IMR-90 (cell line): ENCODE results near the gene PSMA3.
"Not testable (repeated sequence)": the region's sequence is repeated elsewhere in the genome, so short reads cannot be mapped to it uniquely, and the experiment has no call there.

ENCODE experiments used
- BHLHE40 ChIP-seq: fragments of 150-350 bp; IDR thresholded peaks from 2 replicates; pipeline ENCODE4 v1.6.1; 2016; ENCODE audit warnings: mild to moderate bottlenecking, low read depth, low read length
- MAZ ChIP-seq: IDR thresholded peaks from 2 replicates; pipeline ENCODE4 v1.6.1; 2012; ENCODE audit warnings: low read depth, mild to moderate bottlenecking, low read length, improper control_type of control experiment, moderate library complexity, borderline replicate concordance
- MXI1 ChIP-seq: IDR thresholded peaks from 2 replicates; pipeline ENCODE4 v1.6.1; 2012; ENCODE audit warnings: low read depth, mild to moderate bottlenecking, low read length, moderate library complexity, borderline replicate concordance
- NFE2L2 ChIP-seq: fragments of 150-350 bp; IDR thresholded peaks from 2 replicates; pipeline ENCODE4 v1.6.1; 2016; ENCODE audit warnings: low read depth, mild to moderate bottlenecking, low read length
- POLR2A ChIP-seq: IDR thresholded peaks from 2 replicates; pipeline ENCODE4 v1.6.1; 2012; ENCODE audit warnings: mild to moderate bottlenecking, low read depth, low read length
- RCOR1 ChIP-seq: IDR thresholded peaks from 2 replicates; pipeline ENCODE4 v1.6.1; 2012; ENCODE audit warnings: mild to moderate bottlenecking, low read length, improper control_type of control experiment; ENCODE audit not compliant: insufficient replicate concordance
- RFX5 ChIP-seq: IDR thresholded peaks from 2 replicates; pipeline ENCODE4 v1.8.0; 2012; ENCODE audit warnings: low read depth, mild to moderate bottlenecking, low read length, moderate library complexity
- SMC3 ChIP-seq: fragments of 150-350 bp; IDR thresholded peaks from 2 replicates; pipeline ENCODE4 v1.6.1; 2016; ENCODE audit warnings: low read depth, mild to moderate bottlenecking, antibody characterized with exemption, low read length, moderate library complexity
- TF ChIP-seq, protein P1 (sequence below): conservative IDR thresholded peaks from 2 replicates; pipeline ENCODE4 v1.5.1; 2012; ENCODE audit warnings: mild to moderate bottlenecking, low read depth, low read length, improper control_type of control experiment
- TF ChIP-seq, protein P2 (sequence below): fragments of 150-350 bp; IDR thresholded peaks from 2 replicates; pipeline ENCODE4 v1.6.1; 2017; ENCODE audit warnings: mild to moderate bottlenecking, antibody characterized with exemption, low read length, low read depth
- TF ChIP-seq, protein P3 (sequence below): fragments of 150-350 bp; IDR thresholded peaks from 2 replicates; pipeline ENCODE4 v1.6.1; 2016; ENCODE audit warnings: low read depth, mild to moderate bottlenecking, low read length, moderate library complexity, borderline replicate concordance

DNA sequence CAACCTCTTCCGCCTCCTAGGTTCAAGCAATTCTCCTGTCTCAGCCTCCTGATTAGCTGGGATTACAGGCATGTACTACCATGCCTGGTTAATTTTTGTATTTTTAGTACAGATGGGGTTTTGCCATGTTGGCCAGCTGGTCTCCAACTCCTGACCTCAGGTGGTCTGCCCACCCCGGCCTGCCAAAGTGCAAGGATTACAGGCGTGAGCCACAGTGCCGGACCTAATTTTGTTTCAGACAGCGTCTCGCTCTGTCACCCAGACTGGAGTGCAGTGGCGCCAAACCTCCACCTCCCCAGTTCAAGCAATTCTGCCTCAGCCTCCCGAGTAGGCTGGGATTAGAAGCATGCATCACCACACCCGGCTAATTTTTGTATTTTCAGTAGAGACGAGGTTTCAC lies 17.4 kb downstream of the PSMA3 start:
- TF ChIP-seq, protein P1, sequence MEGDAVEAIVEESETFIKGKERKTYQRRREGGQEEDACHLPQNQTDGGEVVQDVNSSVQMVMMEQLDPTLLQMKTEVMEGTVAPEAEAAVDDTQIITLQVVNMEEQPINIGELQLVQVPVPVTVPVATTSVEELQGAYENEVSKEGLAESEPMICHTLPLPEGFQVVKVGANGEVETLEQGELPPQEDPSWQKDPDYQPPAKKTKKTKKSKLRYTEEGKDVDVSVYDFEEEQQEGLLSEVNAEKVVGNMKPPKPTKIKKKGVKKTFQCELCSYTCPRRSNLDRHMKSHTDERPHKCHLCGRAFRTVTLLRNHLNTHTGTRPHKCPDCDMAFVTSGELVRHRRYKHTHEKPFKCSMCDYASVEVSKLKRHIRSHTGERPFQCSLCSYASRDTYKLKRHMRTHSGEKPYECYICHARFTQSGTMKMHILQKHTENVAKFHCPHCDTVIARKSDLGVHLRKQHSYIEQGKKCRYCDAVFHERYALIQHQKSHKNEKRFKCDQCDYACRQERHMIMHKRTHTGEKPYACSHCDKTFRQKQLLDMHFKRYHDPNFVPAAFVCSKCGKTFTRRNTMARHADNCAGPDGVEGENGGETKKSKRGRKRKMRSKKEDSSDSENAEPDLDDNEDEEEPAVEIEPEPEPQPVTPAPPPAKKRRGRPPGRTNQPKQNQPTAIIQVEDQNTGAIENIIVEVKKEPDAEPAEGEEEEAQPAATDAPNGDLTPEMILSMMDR, result not testable (repeated sequence)
- not testable (repeated sequence) for TF ChIP-seq SMC3, NFE2L2, BHLHE40, RFX5, RCOR1, POLR2A, MXI1, MAZ
- TF ChIP-seq, protein P2, sequence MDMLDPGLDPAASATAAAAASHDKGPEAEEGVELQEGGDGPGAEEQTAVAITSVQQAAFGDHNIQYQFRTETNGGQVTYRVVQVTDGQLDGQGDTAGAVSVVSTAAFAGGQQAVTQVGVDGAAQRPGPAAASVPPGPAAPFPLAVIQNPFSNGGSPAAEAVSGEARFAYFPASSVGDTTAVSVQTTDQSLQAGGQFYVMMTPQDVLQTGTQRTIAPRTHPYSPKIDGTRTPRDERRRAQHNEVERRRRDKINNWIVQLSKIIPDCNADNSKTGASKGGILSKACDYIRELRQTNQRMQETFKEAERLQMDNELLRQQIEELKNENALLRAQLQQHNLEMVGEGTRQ, result not testable (repeated sequence)
- TF ChIP-seq, protein P3, sequence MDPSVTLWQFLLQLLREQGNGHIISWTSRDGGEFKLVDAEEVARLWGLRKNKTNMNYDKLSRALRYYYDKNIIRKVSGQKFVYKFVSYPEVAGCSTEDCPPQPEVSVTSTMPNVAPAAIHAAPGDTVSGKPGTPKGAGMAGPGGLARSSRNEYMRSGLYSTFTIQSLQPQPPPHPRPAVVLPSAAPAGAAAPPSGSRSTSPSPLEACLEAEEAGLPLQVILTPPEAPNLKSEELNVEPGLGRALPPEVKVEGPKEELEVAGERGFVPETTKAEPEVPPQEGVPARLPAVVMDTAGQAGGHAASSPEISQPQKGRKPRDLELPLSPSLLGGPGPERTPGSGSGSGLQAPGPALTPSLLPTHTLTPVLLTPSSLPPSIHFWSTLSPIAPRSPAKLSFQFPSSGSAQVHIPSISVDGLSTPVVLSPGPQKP, result not testable (repeated sequence)
